HG03108 (cell line): Measurements from ENCODE around the gene FIGNL2.

Experiments
- ATAC-seq: cut with Tn5 transposase; IDR thresholded peaks from one replicate; pipeline ENCODE4 v1.9.1; 2021; ENCODE audit warnings: moderate library complexity; ENCODE audit not compliant: unreplicated experiment

Gene FIGNL2

DNA sequence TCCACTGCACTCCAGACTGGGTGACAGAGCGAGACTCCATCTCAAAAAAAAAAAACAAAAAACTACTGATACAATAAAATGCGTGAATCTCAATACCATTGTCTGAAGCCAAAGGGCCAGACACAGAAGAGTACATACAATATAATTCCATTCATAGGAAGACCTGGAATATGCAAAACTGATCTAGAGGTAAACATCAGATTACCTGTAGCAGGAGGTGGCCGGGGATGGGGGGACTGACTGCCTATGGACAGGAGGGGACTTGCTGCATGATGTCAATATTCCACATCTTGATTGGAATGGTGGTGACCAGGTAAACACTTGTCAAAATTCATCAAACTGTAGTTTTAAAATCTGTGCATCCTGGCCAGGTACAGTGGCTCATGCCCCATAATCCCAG lies 12.5 kb upstream of the FIGNL2 start:
- ATAC-seq: no peak

DNA sequence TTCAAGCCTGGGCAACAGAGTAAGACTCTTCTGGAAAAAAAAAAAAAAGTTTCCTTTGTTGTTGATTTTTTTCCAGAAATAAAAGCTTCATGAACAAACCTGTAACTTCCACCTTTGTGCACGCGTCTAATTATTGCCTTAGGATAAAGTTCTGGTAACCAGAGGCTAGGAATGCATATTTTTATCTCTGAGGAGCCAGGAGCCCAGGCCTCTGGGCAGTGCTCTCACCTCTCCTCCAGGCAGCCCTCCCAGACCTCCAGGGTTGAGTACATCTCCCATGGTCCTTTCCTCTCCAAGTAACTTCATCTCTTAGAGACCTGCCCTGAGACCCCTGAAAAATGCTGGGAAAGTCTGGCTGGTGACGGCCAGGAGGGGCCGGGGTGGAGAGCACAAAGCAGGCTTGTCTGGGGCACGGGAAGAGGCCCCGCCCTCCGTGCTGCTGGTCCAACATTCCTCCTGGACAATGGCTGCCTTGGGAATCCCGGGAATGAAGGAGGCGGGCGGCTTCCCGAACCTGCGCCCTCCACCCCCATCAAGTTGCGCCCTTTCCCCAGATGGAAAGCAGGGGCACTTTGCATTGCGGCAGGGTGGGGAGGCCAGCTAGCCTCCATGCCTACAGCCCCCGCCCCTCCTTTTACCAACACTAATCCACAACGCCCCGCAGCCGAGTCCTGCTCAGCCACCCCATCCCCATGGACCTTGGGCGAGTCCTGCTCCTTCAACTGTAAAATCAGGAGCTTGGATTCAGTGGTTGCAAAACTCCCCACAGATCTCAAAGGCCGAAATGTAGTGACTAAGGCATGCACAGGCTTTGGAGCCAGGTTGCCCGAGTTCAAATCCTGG lies 7.3 kb upstream of the FIGNL2 start:
- ATAC-seq: no peak

DNA sequence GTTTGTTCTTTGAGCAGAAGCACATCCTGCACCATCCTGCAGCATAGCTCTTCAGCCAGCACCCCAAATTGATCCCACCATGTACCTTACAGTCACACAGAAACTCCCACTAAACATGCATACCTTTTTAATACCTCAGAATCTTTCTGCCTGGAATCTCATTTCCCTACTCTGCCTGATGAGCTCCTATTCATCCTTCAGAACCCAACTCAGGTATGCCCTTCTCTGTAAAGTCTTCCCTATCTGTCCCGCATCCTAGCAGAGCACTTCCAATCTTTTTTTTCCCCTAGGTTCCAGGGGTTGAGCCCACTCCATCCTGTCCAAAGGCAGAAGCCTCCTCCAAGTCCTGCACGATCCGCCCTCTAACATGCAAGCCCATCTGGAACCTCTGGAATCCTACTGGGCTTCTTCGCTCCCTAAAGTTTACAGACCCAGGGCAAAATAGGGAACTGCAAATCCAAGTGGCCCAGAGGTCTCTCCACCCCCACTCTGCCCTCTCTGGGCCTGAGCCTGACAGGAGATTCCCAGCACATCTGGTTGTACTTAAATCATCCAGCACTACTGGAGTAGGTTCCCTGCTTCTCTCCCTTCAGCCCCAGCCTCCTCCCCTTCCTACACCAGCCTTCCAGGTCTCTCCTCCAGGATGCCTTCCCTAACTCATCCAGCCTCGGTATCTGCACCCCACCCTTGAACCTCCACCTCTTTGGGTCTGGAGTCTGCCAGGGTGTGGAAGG lies 4.1 kb upstream of the FIGNL2 start:
- no peak for ATAC-seq

DNA sequence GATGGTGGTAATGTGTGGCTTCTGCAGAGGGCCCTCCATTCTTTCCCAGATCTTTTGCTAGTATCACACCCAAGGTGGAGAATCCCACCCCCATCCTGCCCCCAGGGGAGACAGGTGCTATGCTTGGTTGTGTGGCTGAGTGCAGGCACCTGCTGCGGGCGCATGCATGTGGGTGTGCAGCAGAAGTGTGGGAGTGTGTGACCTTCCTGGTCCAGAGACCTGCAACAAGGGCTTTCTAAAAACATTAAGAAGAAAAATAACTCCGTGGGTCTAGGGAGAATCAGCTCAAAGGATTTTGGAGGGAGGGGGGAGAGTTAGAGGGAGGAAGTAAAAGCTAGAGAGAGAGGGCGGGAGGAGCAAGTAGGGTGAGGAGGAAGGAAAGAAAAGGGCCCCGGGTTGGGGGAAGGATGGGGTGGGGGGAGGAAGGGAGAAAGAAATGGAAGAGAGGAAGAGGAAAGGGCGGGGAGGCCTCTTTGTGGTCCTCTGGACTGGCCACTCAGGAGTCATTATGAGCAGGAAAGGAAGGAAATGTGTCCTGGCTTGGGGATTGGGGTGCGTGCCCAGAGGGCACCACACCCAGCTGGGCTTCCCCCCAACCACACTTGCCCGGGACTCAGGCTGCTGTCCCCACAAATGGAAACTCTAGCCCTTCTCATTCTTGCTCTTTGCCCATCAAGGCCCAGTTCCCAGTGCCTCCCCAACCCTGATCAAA lies 3.1 kb upstream of the FIGNL2 start:
- no peak for ATAC-seq

DNA sequence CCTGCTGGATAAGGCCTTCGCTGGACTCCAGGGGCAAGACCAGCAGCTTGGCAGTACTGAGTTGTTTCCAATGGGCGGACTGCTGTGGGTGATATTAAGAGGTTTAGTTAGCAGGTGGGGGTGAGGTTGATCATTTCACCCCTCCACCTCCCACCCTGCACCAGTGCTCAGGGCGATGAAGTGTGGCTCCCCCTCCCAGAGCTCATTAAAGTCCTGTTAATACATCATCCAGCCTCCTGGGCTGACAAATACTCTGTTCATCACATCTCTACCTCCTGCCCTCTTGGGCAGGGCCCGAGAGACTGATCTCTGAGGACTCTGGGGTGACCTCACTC lies 2.4 kb upstream of the FIGNL2 start:
- ATAC-seq: no peak

DNA sequence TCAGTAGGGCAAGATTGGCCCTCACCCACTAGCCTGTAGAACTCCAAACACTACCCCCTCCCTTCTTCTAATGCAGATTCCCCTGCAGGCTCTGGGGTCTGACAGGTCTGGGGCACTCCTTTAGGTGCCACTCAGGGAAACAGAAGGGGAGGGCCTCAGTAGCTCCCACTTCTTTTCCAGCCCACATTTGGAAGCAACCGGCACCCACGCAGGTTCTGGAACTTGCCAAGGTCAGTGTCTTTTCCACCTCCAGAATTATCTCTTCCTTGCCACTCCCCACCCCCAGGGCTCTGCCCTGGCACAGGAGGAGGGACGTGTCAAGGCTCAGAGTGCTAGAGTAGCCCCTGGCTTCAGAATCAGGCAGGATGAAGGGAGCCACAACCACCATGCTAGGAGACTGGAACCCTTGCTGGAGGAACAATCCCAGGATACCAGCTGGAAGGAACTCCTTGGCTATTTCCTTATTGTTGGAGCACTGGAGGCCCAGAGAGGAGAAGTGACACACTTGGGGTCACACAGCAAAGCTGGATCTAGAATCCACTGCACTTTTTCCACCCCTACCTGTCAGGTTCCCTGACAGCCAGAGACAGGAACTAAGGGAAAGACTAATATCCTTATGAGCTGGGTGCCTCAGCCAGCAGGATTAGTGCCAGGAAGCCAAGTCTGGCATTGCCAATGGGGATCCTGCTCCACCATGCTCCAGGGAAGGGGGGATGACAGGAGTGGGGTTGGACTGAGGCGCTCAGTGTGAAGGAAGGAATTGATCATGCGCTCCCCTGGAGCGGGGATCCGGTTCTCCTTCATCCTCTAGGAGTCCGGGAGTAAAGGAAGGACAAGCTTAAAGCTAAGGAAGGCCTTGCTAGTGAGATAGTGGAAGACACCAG lies 1.8 kb upstream of the FIGNL2 start:
- ATAC-seq: no peak

DNA sequence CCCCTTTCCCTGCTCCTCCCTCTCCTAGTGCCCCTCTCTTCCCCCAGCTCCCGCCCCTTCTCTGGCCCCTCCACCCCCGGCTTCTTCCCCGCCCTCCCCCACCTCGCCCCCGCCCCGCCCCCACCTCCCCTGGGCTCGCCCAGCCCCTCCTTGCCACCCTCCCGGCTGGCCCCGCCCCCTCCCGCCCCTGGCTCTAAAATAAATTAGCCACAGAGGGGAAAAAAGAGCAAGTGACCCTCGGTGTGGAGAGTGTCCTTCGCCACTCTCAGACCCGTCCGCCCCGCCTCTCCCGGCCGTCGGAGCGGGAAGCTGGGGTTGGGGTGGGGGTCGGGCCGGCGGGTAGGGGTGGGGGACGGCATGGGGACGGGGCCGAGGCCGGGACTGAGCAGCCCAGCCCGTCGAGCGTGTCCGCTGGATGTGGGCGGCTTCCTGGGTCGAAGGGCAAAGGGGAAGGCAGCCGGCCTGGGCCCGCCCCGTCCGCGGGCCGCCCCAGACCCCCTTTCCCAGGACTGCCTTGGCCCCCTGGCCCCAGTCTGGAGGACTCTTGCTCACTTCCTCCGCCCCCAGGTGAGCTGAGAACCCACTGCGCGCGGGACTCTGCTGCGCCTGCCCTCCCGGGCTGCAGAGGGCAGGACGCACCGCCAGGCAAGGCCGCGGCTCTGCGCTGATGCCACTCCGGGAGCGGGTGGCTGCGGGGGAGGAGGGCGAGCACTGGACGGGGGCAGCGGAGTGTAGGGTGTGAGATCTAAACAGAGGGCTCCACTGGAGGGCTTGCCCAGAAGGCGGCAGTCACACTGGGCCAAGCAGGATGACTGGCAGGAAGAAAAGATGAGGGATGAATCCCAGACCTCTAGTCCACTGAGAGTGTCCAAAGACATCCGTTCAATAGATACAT lies 570 bp upstream of the FIGNL2 start:
- no peak for ATAC-seq

DNA sequence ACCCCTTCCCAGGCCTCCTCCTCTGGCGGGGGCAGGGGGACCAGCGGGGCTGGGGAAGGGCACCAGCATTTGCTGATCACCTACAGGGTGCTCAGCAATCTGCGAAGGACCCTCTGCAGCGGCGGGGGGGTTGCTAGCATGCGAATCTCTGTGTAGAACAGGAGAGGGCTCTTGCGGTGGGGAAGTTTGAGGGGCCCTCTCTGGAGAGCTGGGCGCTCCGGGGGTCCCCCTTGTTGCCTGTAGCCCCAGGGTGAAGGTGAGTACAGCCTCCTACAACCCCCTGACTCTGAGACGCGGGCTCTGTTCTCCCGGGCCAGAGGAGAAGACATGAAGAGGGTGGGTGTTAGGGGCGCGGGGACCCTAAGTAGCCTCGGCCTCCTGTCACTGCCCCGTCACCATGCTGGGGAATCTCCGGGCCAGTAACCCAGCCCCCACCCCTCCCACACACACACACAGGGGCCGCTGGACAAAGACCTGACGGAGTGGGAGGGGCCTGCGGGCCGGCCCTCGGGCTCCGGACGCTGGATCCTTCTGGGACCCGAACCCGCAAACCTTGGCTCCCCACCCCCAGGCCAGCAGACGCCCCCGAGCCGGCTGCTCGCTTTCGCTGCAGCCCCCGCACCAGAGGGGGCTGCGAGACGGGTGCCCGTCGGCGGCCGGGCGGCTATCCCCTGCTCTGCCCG lies 734 bp downstream of the FIGNL2 start:
- no peak for ATAC-seq

DNA sequence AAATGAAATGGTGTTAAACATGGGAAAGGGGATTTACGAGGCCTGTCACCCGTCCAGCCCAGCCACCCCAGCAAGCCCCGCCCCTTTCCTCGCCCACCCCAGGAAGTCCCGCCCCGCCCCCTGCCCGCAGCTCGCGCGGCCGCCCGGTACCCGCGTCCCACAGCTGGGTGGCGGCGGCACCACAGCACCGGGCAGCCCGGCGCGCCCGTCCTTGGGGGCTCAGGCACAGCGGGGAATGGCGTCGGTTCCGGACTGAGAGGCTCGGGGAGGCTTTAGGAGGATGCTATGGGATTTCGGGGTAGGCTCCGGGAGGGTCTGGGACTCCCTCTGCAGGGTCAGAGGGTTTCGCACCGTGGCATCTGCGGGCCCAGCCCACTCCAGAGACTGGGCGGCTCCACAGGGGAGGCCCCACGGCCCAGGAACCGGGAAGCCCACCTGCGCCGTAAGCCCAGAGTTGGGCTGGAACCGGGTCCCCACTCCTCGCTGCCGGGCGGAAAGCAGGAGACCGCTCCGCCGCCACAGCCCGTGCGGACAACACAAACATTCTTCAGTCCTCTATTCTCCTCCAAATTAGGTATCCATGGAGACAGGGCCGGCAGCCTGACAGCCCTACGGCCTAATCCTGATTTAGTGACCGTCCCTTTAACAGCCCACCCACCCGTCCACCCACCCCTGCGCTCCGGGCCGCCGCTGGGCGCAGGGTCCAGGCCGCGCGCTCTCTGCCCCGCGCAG lies 1.4 kb downstream of the FIGNL2 start:
- no peak for ATAC-seq

DNA sequence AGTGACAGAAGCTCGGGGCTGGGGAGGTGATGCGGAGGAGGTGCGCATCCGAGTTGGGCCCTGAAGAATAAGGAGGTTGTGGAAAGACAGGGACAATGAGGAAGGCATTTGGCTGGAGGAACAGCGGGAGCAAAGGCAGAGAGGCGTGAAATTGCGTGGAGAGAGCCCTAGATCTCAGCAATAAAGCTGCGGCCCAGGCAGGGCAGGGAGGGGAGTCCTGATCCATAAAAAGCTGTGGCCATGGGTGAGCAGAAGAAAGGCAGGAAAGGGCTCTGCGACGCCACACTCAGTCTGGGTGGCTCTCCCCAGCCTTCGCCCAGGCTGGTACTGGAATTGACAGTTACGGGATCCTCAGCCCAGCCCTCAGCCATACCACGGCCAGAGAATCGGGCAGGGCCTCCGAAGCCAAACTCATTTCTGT lies 2.2 kb downstream of the FIGNL2 start:
- ATAC-seq: no peak

DNA sequence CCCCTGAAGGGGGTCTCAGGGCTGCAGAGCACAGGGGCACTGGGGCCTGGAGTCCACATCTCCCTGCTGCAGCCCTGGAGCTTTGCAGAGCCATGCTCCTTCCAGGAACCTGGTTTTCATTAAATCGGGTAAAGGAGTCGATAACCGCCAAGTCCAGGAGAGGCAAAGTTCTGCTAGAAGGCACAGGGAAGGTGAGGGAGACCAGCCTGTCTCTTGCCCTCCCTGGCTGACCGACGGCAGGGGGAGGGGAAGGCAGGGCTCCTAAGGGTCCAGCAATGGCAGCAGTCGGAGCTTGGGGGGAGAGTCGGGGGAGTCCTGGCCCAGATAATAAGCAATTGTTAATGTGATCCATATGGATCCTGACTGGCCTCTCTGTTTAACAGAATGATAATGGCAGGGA lies 3.0 kb downstream of the FIGNL2 start:
- ATAC-seq: no peak

DNA sequence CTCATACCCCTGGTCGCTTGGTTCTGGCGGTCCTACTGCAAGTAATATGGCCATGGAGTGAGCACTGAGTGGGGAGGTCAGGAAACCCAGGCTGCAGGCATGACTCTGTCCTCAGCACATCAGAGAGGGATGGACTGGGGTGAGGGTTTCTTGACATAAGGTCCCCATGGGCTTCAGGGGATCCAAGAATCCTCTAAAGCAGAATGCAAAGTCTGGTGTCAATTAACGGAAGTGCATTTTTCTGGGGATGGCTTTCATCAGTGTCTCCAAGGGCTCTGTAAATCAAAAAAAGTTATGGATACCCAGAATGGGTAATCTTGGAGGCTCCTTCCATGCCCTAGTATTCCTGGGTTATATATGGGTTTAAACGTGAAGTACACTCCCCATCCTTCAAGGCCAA lies 3.7 kb downstream of the FIGNL2 start:
- ATAC-seq: no peak

DNA sequence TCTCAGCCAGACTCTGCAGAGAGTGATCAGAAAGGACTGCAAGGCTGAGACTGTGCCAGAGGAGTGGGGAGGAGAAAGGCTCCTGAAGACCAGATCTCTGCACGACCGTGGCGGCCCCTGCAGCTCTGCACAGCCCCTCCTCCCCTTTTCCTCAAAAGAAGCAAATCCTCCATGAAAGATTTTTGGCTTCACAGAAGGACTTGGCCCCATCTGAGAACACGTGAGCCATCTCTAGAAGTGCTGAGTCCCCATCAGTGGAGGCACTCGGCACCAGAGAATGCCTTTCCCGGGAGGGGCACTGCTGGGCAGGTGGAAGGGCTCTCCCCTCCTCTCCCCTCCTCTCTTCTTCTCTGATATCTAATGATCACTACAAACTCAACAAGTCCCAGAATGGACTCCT lies 6.8 kb downstream of the FIGNL2 start:
- ATAC-seq: no peak

DNA sequence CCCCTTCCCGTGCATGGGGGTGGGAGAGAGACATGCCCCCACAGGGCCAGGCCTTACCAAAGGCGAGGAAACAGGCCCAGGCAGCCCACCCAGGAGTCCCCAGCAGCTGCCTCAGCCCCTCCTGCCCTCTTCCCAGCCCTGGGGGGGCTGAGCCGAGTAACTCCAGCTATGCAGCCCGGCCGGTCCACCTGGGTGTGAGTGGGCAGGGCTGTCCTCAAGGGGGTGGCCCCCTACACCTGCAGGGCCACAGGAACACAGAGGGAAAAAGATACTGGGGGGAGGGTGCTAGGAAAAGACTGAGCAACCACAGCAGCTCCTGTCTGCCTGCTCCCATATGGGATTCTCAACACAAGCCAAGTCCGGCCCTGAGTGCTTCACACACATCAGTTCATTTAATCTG lies 7.6 kb downstream of the FIGNL2 start:
- no peak for ATAC-seq

DNA sequence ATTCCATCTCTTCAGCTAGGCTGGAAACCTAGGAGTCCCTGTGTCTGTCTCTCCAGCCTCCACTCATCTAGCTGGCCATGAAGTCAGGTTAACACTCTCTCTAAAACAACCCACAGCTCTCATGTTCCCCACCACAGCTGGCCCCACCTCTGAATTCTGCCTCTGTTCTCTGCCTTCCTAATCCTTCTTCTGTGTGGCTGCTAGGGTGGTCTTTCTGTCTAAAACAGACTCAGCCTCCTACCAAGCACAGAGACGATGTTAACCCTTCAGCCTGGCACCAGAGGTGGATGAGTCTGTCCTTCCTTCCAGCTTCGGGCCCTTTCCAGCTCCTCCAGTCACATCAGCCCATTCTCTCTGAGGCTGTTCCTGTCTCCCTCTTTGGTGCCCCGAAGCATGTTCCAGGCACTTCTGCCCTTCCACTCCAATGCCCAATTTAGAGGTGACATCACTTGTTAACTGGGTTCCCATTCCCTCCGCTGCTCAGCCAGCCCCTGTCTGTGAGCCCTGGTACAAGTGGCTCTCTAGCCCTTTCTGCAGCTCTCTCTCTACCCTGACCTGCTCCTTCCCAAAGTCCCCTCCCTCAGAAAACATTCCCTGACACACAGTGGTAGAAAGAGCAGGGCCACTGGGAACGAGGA lies 9.1 kb downstream of the FIGNL2 start:
- no peak for ATAC-seq

DNA sequence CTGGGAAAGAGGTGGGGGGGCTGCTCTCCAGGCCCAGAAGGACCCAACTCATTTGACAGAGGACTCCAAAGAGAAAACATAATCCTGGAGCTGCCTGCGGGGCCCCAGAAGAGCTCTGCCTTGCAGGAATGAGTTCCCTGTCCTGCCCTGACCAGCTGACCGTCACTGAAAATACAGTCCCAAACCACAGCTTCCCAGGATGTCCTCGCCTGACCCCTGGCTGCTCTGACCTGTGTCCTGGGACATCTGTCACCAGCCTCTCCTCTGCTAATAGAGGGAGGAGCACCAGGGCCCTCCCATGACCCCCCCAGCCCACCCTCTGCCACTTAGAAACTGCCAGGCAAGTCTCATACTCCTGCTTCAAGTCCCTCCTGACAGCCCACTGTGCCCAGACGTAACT lies 9.8 kb downstream of the FIGNL2 start:
- no peak for ATAC-seq

DNA sequence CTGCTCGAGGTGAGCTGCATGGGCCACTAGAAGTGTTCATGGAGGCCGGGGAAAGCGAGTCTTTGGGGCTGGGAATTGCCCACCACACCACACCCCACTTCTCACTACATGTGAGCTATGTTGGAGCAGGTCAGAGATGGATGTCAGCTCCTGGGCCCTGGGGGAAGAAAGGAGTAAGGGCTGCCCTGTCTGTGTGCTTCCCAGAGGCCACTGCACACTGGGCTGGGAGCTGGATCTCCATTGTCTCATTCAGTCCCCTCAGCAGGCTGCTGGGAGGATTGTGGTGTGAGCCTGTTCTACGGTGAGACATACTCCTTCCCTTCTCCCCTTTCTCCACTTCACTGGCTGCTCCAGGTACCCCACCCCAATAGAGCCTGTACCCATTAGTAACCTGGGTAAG lies 10.5 kb downstream of the FIGNL2 start:
- no peak for ATAC-seq

DNA sequence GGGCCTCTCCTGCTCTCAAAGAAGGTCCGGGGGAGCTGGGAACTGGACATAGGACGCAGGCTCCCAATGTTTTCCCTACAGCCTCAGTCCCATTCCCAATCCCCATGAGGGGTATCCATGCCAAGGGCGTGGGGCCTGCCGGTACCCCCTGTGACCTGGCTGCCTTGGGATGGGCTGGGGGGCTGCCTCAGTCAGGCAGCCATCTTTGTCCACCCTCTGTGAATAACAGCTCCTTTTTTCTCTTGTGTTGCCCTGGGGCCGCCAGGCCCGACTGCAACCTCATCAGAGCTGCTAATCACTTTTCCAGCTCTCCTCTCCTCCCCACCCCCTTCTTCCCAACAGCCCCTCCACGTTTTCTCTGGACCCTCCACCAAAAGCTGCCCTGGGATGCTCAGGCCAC lies 11.2 kb downstream of the FIGNL2 start:
- no peak for ATAC-seq
